ENCODE measurements around the gene NUP93.
A peak's percentile ranks its signal among the peaks of the same experiment; 100 is the strongest.

NUP93 gene

DNA sequence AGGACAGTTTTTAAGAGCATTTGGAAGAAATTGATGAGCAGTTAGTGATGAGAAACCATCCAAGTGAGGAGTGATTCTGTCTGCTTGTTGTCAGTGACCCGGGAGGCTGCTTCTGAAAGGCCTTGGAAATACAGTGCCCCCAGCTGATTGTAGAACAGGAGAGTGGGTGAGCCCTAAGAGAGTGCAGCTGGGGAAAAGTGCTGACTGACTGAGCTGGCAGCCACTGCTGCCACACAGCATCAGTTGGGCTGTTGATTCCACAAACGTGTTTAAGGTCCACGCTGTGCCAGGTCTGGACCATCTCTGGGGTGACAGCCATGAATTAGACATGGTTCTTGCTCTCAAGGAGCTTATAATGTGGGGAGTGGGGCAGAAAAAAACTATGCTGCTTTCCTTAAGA lies 18.9 kb downstream of the NUP93 start:
- Mint-ChIP-seq H3K27ac (no peak overlapping the region), H3K9me3 (peaks cover 8% of the 10 kb centered on the region), H3K36me3 (peaks cover 26% of the 10 kb centered on the region), H3K27me3 (no peaks in the 10 kb centered on the region), H3K4me3 (no peak overlapping the region), H3K4me1 (peaks cover 45% of the 10 kb centered on the region)

DNA sequence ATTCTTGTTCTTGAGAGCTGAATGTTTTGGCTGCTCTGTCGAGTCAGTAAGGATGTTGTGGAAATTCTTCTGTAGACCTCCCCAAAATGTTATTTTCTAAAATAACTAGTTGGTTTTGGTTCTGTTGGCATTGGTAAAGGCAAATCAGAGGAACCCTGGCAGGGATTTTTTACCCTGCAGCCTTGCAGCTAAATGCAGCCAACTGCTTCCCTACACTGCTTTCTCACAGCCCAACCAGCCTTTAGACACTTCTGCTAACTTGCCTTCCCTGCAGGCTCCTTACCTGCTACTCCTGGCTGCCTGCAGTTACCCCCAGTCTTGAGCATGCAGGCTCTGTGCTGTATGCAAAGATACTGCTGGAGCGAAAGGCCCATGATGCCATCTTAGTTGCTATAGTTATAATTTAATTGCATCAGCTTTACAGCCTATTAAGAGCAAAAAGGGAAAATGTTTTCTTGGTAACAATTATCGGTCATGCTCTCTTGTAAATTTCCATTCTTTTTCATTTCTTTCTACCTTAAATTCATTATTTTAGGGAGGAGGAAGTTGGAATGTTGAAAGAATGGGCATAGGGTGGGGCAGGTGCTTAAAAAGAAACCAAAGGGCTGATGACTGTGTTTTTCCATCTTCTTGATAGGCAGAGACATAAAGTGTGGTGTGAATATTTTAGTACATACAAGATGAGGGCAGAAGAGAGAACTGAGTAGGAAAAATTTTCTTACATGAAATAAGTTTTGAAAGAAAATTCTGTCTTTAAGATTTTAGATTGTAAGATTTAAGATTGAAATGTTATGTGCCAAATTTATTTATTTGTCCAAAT lies 20.0 kb downstream of the NUP93 start:
- Mint-ChIP-seq H3K4me3 (peak overlapping the region; percentile 61), H3K36me3 (peaks cover 30% of the 10 kb centered on the region), H3K9me3 (peaks cover 8% of the 10 kb centered on the region), H3K27ac (peak overlapping the region; percentile 51), H3K4me1 (peaks cover 34% of the 10 kb centered on the region), H3K27me3 (no peaks in the 10 kb centered on the region)

DNA sequence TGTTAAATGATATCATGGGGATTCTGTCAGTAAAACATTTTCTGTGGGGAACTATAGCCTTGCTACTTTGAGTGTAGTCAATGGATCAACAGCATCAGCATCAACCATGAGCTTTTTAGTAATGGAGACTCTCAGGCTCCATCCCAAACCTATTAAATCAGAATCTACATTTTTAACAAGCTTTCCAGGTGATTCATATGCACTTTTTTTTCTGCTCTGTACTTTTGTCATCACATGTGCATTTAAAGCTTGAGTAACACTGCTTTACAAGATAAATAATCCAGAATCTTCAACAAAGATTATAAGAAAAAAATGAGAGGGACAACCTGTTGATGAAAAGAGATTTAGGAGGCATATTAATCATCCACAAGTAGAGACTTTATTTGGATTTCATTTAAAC lies 23.5 kb downstream of the NUP93 start:
- H3K36me3 Mint-ChIP-seq, result peaks cover 30% of the 10 kb centered on the region
- H3K27me3 Mint-ChIP-seq, result no peaks in the 10 kb centered on the region
- no peak overlapping the region for H3K27ac Mint-ChIP-seq

DNA sequence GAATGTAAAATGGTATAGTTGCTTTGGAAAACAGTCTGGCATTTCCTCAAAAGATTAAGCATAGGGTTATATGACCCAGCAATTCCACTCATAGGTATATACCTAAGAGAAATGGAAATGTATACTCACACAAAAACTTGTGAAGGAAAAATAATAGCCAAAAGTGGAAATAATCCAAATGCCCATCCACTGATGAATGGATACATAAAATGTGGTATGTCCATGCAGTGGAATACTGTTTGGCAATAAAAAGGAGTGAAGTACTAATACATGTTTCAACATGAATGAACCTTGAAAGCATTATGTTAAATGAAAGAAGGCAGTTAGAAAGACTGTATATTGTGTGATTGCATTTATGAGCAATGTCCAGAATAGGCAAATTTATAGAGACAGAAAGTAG lies 25.1 kb downstream of the NUP93 start:
- peaks cover 34% of the 10 kb centered on the region for H3K36me3 Mint-ChIP-seq
- H3K9me3 Mint-ChIP-seq, result peaks cover 8% of the 10 kb centered on the region
- H3K4me1 Mint-ChIP-seq, result peaks cover 7% of the 10 kb centered on the region
- H3K27me3 Mint-ChIP-seq, result no peaks in the 10 kb centered on the region
- H3K4me3 Mint-ChIP-seq, result no peak overlapping the region
- H3K27ac Mint-ChIP-seq, result peak overlapping the region; percentile 43

More for the DNA sequence above, 23.5 kb downstream of the NUP93 start:
- Mint-ChIP-seq H3K9me3 (peaks cover 8% of the 10 kb centered on the region), H3K4me3 (no peak overlapping the region), H3K4me1 (peaks cover 18% of the 10 kb centered on the region)

DNA sequence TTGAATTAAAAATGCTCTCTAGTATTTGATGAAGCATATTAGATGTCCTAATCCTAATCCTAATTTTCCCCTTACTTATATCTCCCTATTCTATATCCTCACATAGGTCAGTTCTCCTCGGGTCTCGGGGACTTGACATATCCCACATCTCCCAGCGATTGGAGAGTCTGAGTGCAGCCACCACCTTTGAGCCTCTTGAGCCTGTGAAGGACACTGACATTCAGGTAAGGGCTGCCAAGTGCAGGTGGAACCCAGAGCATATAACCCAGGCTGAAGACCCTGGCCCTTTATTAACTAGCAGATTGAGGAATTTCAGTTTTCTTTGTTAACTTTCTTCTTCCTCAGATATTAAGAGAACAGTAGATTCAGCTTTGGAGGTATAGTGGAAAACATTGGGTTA lies 28.5 kb downstream of the NUP93 start:
- Mint-ChIP-seq H3K4me1 (peaks cover 12% of the 10 kb centered on the region), H3K27ac (no peak overlapping the region), H3K4me3 (no peak overlapping the region), H3K9me3 (peaks cover 2% of the 10 kb centered on the region), H3K27me3 (no peaks in the 10 kb centered on the region), H3K36me3 (peaks cover 35% of the 10 kb centered on the region)

DNA sequence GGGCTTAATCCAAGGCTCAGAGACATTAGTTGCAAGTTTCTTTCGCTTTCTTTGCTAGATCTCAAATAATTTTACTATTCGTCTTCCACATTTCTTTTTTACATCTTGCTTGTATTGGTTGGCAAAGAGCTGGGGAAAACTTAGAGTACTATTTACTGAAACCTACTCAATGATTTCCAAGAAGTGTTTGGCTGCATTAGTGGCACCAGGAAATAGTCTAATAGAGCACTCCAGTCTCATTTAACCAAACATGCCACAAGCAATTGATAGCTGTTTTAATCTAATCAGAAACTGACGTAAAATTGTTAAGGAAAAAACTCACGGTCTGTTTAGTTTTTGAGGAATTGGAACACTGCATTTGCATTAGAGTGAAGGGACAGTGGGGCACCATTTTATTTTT lies 29.0 kb downstream of the NUP93 start:
- peaks cover 14% of the 10 kb centered on the region for H3K4me1 Mint-ChIP-seq
- H3K27ac Mint-ChIP-seq, result no peak overlapping the region
- no peaks in the 10 kb centered on the region for H3K9me3 Mint-ChIP-seq
- no peaks in the 10 kb centered on the region for H3K27me3 Mint-ChIP-seq
- H3K4me3 Mint-ChIP-seq, result no peak overlapping the region
- peaks cover 34% of the 10 kb centered on the region for H3K36me3 Mint-ChIP-seq

DNA sequence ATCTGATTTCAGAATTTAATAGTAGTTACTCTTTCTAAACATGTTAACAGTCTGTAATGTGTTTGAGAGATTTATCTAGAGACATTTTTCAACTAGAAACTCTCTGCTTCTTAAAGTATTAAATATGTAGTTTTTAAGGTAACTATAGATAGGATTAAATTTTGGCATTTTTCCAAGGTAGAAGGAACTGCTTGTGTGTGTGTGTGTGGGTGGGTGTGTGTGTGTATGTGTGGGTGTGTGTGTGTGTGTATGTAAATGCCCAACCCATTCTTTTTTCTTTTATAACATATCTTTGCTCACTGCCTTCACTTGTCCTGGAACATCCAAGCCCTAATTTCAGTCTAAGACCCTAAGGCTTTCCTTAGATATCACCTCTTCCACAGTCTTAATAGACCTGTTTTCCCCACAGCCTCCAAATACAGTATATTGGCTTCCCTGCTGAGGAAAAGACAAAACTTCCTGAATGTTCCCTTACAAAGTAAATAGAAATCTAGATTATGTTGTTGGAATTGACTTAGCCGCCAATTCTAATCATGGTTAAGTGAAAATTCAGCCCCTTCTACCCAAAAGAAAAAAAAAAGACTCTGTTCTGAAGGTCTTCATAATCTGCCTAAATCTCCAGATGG lies 33.5 kb downstream of the NUP93 start:
- Mint-ChIP-seq H3K4me1 (peaks cover 10% of the 10 kb centered on the region), H3K4me3 (no peak overlapping the region), H3K36me3 (peaks cover 24% of the 10 kb centered on the region), H3K9me3 (no peaks in the 10 kb centered on the region), H3K27me3 (no peaks in the 10 kb centered on the region), H3K27ac (peak overlapping the region; percentile 70)

DNA sequence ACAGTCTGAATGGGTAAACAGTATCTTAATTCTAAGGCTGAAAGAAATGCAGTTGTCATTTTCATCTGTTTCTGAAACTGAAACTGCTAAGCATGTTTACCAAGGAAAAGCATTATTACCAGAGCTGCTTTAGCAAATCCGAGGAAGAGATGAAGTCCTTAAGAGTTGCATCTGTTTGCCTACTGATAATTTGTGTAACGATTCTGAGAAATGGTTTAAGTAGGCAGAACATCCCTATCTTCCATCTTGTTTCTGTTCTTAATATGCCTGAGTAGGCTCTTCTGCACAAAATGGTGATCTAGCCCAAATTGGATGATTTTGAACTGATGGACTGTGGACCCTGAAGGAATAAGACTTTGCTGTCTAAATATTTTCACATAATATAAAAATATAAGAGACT lies 34.9 kb downstream of the NUP93 start:
- peaks cover 12% of the 10 kb centered on the region for H3K4me1 Mint-ChIP-seq
- no peaks in the 10 kb centered on the region for H3K27me3 Mint-ChIP-seq
- no peaks in the 10 kb centered on the region for H3K9me3 Mint-ChIP-seq
- no peak overlapping the region for H3K4me3 Mint-ChIP-seq
- peaks cover 16% of the 10 kb centered on the region for H3K36me3 Mint-ChIP-seq
- H3K27ac Mint-ChIP-seq, result no peak overlapping the region

DNA sequence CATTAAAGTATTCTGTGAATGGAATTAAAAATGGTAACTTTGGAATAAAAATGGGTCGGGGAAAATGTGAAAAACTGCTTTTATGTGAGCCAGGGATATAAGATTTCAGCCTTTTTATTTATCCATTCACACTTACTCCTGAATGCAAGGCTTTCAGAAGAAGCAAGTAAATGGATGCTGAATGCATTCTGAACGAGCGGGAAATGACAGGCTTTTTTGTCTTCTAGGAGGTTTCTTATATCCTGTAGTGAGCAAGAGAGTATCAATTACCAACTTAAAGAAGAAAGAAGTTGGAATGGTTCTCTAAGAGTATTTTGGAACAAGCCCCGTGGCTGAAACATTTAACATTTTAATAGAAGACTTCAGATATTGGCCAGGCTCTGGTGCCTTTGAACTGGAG lies 36.0 kb downstream of the NUP93 start:
- H3K27me3 Mint-ChIP-seq, result no peaks in the 10 kb centered on the region
- no peak overlapping the region for H3K4me3 Mint-ChIP-seq
- H3K9me3 Mint-ChIP-seq, result no peaks in the 10 kb centered on the region
- H3K27ac Mint-ChIP-seq, result no peak overlapping the region
- peaks cover 21% of the 10 kb centered on the region for H3K4me1 Mint-ChIP-seq
- H3K36me3 Mint-ChIP-seq, result peaks cover 14% of the 10 kb centered on the region

DNA sequence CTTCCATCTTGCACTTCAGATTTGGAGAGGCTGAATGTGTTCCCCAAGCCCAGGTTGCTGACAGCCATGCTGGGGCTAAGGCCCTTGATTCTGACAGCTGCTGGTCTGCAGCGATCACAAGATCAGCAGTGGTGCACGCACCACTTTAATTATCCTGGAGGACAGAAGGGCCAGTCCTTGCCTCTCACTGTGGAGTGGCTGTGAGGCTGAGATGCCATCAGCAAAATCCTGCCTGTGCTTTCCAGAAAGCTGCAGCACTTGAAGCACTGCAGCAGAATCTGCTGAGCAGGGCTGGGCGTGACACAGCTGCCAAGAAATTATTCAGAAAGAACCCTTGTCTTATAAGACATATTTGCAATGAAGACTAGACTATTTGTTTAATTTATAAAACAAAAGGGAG lies 37.1 kb downstream of the NUP93 start:
- peaks cover 12% of the 10 kb centered on the region for H3K36me3 Mint-ChIP-seq
- H3K4me3 Mint-ChIP-seq, result no peak overlapping the region
- peaks cover 31% of the 10 kb centered on the region for H3K4me1 Mint-ChIP-seq
- no peaks in the 10 kb centered on the region for H3K27me3 Mint-ChIP-seq
- H3K27ac Mint-ChIP-seq, result no peak overlapping the region
- H3K9me3 Mint-ChIP-seq, result no peaks in the 10 kb centered on the region

DNA sequence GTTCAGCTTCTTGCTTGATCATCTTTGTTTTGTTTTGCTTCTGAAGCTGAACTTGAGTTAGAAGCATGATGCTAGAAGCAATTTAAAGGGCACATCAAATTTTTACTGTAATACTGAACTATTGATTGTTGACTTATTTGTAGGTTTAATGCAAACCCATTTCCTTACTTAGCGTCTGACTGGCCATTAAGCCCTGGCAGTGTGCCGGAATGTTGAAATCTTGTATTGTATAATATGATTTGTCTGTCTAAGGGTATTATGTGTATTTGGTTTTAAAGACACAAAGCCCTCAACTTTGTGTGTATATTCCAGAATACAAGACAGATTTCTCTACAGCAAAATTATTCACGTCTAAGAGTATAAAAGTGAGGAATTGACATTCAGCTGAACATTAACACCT lies 39.7 kb downstream of the NUP93 start:
- Mint-ChIP-seq H3K36me3 (peaks cover 7% of the 10 kb centered on the region), H3K27me3 (no peaks in the 10 kb centered on the region), H3K27ac (peak overlapping the region; percentile 82), H3K4me1 (peaks cover 35% of the 10 kb centered on the region), H3K9me3 (no peaks in the 10 kb centered on the region), H3K4me3 (no peak overlapping the region)

DNA sequence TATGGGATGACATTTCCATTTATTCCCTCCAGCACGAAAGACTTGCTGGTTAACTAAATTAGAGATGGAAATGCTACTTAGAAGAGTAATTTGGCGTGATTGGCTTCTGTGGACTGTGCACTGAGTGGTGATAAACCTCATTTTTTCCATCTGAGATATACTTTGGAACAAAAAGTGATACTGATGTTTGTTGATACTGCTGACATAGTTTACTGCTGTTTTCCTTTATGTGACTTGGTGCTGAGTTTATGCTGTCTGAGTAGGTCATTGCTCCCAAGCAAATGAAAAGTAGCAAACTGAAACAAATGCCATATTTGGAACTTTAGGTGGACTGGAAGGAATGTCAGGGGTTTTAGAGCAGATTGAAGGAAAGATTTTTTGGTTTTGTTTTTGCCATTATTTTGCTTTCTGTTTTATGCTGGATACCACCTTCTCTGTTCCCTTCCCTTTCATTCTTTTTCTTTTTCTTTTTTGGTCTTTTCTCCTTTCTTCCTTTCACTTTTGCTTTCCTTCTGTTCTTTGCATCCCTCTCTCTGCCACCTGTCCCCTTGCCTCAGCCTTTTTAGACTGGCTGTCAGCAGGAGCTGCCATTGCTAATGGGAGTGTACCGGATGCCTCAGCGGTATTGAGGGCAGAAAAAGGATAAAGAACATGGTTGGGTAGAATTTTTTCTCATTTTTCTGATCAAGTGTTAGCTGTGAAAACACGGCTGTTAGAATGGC lies 41.8 kb downstream of the NUP93 start:
- Mint-ChIP-seq H3K4me3 (no peak overlapping the region), H3K27me3 (no peaks in the 10 kb centered on the region), H3K9me3 (no peaks in the 10 kb centered on the region), H3K4me1 (peaks cover 37% of the 10 kb centered on the region), H3K27ac (peak overlapping the region; percentile 48), H3K36me3 (peaks cover 7% of the 10 kb centered on the region)

DNA sequence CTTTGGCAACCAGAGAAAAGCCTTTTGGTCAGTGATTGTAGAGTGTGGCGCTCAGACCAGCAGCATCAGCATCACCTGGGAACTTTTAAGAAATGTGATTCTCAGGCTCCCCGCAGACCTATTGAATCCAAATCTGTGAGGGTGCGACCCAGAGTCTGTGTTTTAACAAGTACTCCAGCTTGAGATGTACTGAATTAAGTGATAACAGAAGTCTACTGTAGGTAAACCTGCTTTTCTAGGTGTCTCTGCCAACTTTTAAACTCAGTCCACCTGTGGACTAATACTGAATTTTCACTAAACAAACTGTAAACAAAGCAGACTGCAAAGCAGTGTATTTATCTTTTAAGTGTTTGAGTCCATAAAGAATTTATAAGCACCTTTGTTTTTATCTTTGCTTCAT lies 43.6 kb downstream of the NUP93 start:
- Mint-ChIP-seq H3K9me3 (no peaks in the 10 kb centered on the region), H3K27me3 (no peaks in the 10 kb centered on the region), H3K27ac (no peak overlapping the region), H3K4me3 (no peak overlapping the region), H3K36me3 (peaks cover 7% of the 10 kb centered on the region), H3K4me1 (peaks cover 44% of the 10 kb centered on the region)

DNA sequence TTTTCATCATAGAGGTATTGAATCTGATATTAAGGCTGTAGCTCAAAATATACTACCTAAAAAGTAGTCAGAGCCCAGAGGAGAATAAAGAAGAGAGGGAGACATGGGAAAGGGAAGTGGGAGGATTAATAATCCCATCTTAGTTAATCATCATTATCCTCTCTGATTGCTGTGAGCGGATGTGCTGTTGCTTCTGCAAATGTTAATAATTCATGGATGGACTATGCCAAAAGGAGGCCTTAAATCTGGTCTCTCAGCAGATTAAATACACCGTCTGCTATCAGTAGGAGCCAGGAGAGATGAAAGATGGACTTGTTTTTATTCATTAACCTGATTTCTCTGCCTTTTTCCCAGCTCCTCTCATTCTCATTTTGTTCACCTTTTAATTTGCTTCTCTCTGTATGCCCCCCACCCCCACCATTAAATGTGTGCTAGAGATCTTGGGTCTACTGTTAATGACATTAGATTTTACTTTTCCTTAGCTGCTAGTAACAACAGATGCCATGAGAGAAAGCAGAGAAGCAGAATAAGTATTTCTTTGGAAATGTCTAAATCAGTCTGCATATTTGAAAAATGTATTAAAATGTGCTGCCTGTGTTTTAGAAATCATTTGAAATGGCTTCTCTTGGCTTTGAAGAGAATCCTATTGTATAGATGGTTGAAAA lies 44.2 kb downstream of the NUP93 start:
- H3K36me3 Mint-ChIP-seq, result peaks cover 7% of the 10 kb centered on the region
- H3K9me3 Mint-ChIP-seq, result no peaks in the 10 kb centered on the region
- H3K4me3 Mint-ChIP-seq, result no peak overlapping the region
- H3K4me1 Mint-ChIP-seq, result peaks cover 50% of the 10 kb centered on the region
- no peaks in the 10 kb centered on the region for H3K27me3 Mint-ChIP-seq
- no peak overlapping the region for H3K27ac Mint-ChIP-seq

DNA sequence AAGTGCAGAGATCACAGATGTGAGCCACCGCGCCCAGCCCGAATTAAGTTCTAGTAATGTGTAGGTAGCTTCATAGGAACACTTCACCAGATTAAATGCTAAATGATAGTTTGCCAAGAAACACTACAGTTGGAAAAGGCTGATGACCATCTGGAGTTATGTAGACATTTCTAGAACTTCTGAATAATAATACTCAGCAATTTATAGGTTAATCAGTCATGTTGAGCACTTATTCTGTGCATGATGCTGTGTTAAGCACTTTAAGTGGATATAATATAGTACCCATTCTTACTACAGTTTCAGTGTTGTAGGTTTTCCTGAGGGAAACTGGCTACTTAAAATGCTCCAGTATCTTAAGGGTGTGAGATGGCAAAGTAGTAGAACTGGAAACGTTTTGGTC lies 45.2 kb downstream of the NUP93 start:
- Mint-ChIP-seq H3K4me1 (peaks cover 55% of the 10 kb centered on the region), H3K27me3 (no peaks in the 10 kb centered on the region), H3K27ac (no peak overlapping the region), H3K4me3 (no peak overlapping the region), H3K36me3 (peaks cover 4% of the 10 kb centered on the region), H3K9me3 (no peaks in the 10 kb centered on the region)

Data from activated naive CD4-positive, alpha-beta T cell treated with anti-CD3 and anti-CD28 coated beads, Interleukin-2, amount 50 U/mL, for 24 hours (primary cell).